Bronchial epithelial cell (primary cell): ENCODE measurements around the gene GM2A. TPM values are rescaled to one million over a fixed set of nuclear protein-coding genes. Genes with fewer than 3 reads are reported as not detected.

Source experiments
- DNase-seq: peaks from one replicate; pipeline ENCODE4 v3.0.0-alpha.2; 2010; ENCODE audit warnings: low read depth
- FAIRE-seq: peaks from 2 replicates; lab custom pipeline; 2011; peaks lifted over from hg19 to GRCh38; lab: Jason Lieb, UNC
- H3K27me3 ChIP-seq: 2 replicates; pipeline ENCODE4 v1.5.1; 2011; ENCODE audit warnings: low read length; ENCODE audit not compliant: control insufficient read depth, insufficient read depth
- H3K36me3 ChIP-seq: 2 replicates; pipeline ENCODE4 v1.5.1; 2011; ENCODE audit warnings: low read length; ENCODE audit not compliant: control insufficient read depth, insufficient read depth
- H3K4me3 ChIP-seq: 2 replicates; pipeline ENCODE4 v1.5.1; 2011; ENCODE audit warnings: mild to moderate bottlenecking, low read depth, low read length, control low read depth
- CTCF ChIP-seq: IDR thresholded peaks from 2 replicates; pipeline ENCODE4 v1.5.1; 2011; ENCODE audit warnings: mild to moderate bottlenecking, moderate library complexity, low read length, control low read depth, inconsistent platforms; ENCODE audit not compliant: insufficient read depth, severe bottlenecking
- total RNA-seq: library from RNA; depleted of rRNA; stranded (reverse); fragments of >200 nt; gene quantifications from 2 replicates; pipeline ENCODE4 v1.2.1, GENCODE V29; 2014

GM2A gene
- total RNA-seq, 1 donor from 2014 or later = 121 TPM

- peak; percentile 26 for TF ChIP-seq CTCF
- DNase-seq (peak; percentile 40), FAIRE-seq (no peak)
- H3K36me3 ChIP-seq = no peaks in the 10 kb centered on the region
- H3K4me3 ChIP-seq = peak within 1 kb of the TSS; percentile 53
- H3K27me3 ChIP-seq = no peaks in the 10 kb centered on the region
These were observed 29.3 kb upstream of the GM2A start, which contains the start of gene CCDC69 for GRCh38 chr5:151223447-151224264. Gene CCDC69 (minus strand): TSS chr5:151224092. CDS start chr5:151223970, 122 bp downstream.

- FAIRE-seq = no peak
- no peak for DNase-seq
- H3K27me3 ChIP-seq = no peaks in the 10 kb centered on the region
- H3K36me3 ChIP-seq = no peaks in the 10 kb centered on the region
- no peak overlapping the region for H3K4me3 ChIP-seq
- TF ChIP-seq CTCF = no peak
These were observed 28.6 kb upstream of the GM2A start for GRCh38 chr5:151224372-151224771.

- Histone ChIP-seq H3K36me3 (no peaks in the 10 kb centered on the region), H3K27me3 (no peaks in the 10 kb centered on the region), H3K4me3 (no peak overlapping the region)
- DNase-seq = no peak
- no peak for FAIRE-seq
- no peak for TF ChIP-seq CTCF
These were observed 27.9 kb upstream of the GM2A start for GRCh38 chr5:151225071-151225470.

GRCh38 chr5:151225475-151225874, 27.5 kb upstream of the GM2A start:
- DNase-seq (no peak), FAIRE-seq (no peak)
- Histone ChIP-seq H3K4me3 (no peak overlapping the region), H3K36me3 (no peaks in the 10 kb centered on the region), H3K27me3 (no peaks in the 10 kb centered on the region)
- no peak for TF ChIP-seq CTCF

- FAIRE-seq = no peak
- H3K27me3 ChIP-seq = no peaks in the 10 kb centered on the region
- no peak overlapping the region for H3K4me3 ChIP-seq
- no peaks in the 10 kb centered on the region for H3K36me3 ChIP-seq
- no peak for DNase-seq
- TF ChIP-seq CTCF = no peak
These were observed 25.0 kb upstream of the GM2A start for GRCh38 chr5:151227918-151228447.
